NCI-H446 treated with DMSO at 0.1 percent for 48 hours (cell line): ENCODE data around the gene ITGA1.
"Not testable (repeated sequence)": the region's sequence is repeated elsewhere in the genome, so short reads cannot be mapped to it uniquely, and the experiment has no call there.

Experiments used
- DNase-seq: peaks from one replicate; lab custom pipeline; 2025; lab: John Stamatoyannopoulos, UW

The ITGA1 gene

GRCh38 chr5:52831786-52832511 is 44.2 kb downstream of the ITGA1 start:
- DNase-seq, result no peak

- DNase-seq, result no peak
Measured at GRCh38 chr5:52834320-52834719, 46.6 kb downstream of the ITGA1 start.

GRCh38 chr5:52837068-52837467 is 49.4 kb downstream of the ITGA1 start:
- DNase-seq, result no peak

- no peak for DNase-seq
Measured at GRCh38 chr5:52837591-52838001, 49.9 kb downstream of the ITGA1 start.

GRCh38 chr5:52838326-52839015 is 50.8 kb downstream of the ITGA1 start:
- no peak for DNase-seq

- DNase-seq, result no peak
Measured at GRCh38 chr5:52839285-52839684, 51.6 kb downstream of the ITGA1 start.

- DNase-seq, result no peak
Measured at GRCh38 chr5:52840277-52841050, 52.7 kb downstream of the ITGA1 start.

- DNase-seq, result no peak
Measured at GRCh38 chr5:52841114-52841513, 53.4 kb downstream of the ITGA1 start.

GRCh38 chr5:52842111-52842510 is 54.4 kb downstream of the ITGA1 start:
- DNase-seq, result no peak

GRCh38 chr5:52844885-52845284 is 57.2 kb downstream of the ITGA1 start:
- no peak for DNase-seq

GRCh38 chr5:52846182-52846842 is 58.6 kb downstream of the ITGA1 start:
- DNase-seq, result no peak

GRCh38 chr5:52848688-52849087 is 61.0 kb downstream of the ITGA1 start:
- not testable (repeated sequence) for DNase-seq

GRCh38 chr5:52849544-52849943 is 61.8 kb downstream of the ITGA1 start:
- no peak for DNase-seq

- no peak for DNase-seq
Measured at GRCh38 chr5:52853650-52854049, 65.9 kb downstream of the ITGA1 start.

- no peak for DNase-seq
Measured at GRCh38 chr5:52854301-52854700, 66.6 kb downstream of the ITGA1 start.

GRCh38 chr5:52854949-52855348 is 67.2 kb downstream of the ITGA1 start:
- no peak for DNase-seq

- no peak for DNase-seq
Measured at GRCh38 chr5:52856564-52856963, 68.8 kb downstream of the ITGA1 start.

GRCh38 chr5:52859628-52860027 is 71.9 kb downstream of the ITGA1 start:
- DNase-seq, result no peak

GRCh38 chr5:52861368-52861767 is 73.7 kb downstream of the ITGA1 start:
- DNase-seq, result no peak

- no peak for DNase-seq
Measured at GRCh38 chr5:52863715-52864290, 76.1 kb downstream of the ITGA1 start.

- no peak for DNase-seq
Measured at GRCh38 chr5:52864371-52864770, 76.7 kb downstream of the ITGA1 start.

GRCh38 chr5:52864884-52865283 is 77.2 kb downstream of the ITGA1 start:
- no peak for DNase-seq
